ENCODE measurements around the gene WDR43. TPM values are rescaled to one million over a fixed set of nuclear protein-coding genes. Genes with fewer than 3 reads are reported as not detected.
A peak's percentile ranks its signal among the peaks of the same experiment; 100 is the strongest.

WDR43 gene
- total and polyA plus RNA-seq, 2 donors = 17.7 to 57.3 TPM

DNA sequence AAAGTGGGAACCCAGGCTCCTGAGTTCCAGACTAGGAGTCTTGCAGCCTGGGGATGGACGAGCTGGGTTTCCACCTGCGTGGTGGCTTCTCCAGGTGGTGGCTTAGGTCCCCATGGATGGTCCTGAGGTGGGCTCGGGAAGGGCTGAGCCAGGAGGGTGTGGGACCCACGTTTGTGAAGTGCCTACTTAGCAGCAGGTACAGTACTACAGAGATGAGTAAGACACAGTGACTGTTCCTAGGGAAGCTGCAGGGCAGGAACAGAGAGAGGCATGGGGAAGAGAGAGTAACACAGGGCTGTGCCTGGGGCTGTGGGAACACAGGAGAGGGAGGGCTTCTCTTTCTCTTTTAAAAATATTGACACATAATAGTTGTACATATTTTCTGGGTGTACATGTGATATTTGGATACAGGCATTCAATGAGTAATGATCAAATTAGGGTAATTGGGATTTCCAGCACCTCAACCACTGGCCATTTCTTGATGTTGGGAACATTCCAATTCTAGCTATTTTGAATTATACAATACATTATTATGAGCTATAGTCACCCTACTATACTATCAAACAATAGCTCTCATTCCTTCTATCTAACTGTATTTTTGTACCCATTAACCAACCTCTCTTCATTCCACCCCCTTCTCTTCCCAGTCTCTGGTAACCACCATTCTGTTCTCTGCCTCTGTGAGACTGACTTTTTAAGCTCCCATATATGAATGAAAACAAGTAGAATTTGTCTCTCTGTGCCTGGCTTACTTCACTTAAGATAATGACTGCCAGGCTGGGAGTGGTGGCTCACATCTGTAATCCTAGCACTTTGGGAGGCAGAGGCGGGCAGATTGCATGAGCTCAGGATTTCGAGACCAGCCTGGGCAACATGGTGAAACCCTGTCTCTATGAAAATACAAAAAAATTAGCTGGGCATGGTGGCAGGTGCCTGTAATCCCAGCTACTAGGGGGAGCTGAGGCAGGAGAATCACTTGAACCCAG lies 101.6 kb downstream of the WDR43 start:
- no peak for DNase-seq (ENCODE audit: extremely low spot score)
- no peaks in the 10 kb centered on the region for H3K4me1 ChIP-seq (ENCODE audit: insufficient read depth)
- H3K36me3 ChIP-seq (ENCODE audit: insufficient read depth) = no peaks in the 10 kb centered on the region
- no peak overlapping the region for H3K27ac ChIP-seq (ENCODE audit: low read depth)
- WGBS = 73% methylated on average over 6 of the region's 6 CpGs
- H3K4me3 ChIP-seq (ENCODE audit: low read depth, low read length) = no peak overlapping the region

DNA sequence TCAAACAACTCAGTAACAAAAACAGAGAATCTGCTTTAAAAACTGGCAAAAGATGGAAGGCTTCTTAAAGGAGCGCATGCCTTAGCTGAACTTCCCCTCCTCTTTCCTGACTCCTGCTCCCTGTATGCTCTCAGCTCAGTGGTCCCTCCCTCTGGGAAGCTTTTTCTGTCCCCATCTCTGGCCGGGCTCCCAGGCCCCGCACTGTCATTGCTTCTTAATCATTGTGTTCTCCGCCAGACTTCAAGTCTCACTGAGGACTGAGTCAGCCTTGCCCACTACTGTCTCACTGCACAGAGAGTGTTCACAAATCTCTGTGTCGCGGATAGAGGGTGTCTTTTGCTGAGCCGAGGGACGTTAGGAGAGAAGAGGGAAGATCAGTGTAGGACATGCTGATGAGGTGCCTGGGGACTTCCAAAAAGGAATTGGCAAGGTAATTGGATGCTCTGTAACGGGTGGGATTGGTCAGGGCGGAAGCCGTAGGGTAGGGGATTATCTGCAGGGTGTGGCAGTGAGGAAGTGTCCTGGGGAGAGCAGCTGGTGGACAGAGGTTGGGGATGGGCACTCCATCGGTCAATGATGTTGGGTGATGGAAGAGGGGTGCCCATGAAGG lies 102.9 kb downstream of the WDR43 start:
- WGBS = 50% methylated on average over 12 of the region's 12 CpGs
- no peaks in the 10 kb centered on the region for H3K4me1 ChIP-seq (ENCODE audit: insufficient read depth)
- no peak overlapping the region for H3K27ac ChIP-seq (ENCODE audit: low read depth)
- no peak overlapping the region for H3K4me3 ChIP-seq (ENCODE audit: low read depth, low read length)
- H3K36me3 ChIP-seq (ENCODE audit: insufficient read depth) = no peaks in the 10 kb centered on the region
- DNase-seq (ENCODE audit: extremely low spot score) = no peak

Small RNA genes within 50 kb of the gene (small RNA-seq; reads per million reads assigned to genes)
- not detected for gene RF00019
- 16.0 reads per million, percentile 95 among the genes with 10 or more reads in this experiment for gene SNORD53
- 1,919 reads per million, percentile 99 among the genes with 10 or more reads in this experiment for gene SNORD53B
- gene SNORD92 = 471 reads per million, percentile 98 among the genes with 10 or more reads in this experiment

Other genes with a start within 250 kb of the WDR43 start
- 608 TPM for gene PPP1CB, start 142.8 kb upstream of the WDR43 start, total RNA-seq
- 252 TPM for gene PPP1CB, start 142.8 kb upstream of the WDR43 start, polyA plus RNA-seq
- gene SPDYA, start 83.8 kb upstream of the WDR43 start, total RNA-seq = 7.1 TPM
- gene SPDYA, start 83.8 kb upstream of the WDR43 start, polyA plus RNA-seq = 0.04 TPM
- gene TRMT61B, start 24.4 kb upstream of the WDR43 start, total RNA-seq = 22.6 TPM
- gene TRMT61B, start 24.4 kb upstream of the WDR43 start, polyA plus RNA-seq = 15.0 TPM
- gene TOGARAM2, start 86.6 kb downstream of the WDR43 start, total RNA-seq = 0.48 TPM
- 1.6 TPM for gene TOGARAM2, start 86.6 kb downstream of the WDR43 start, polyA plus RNA-seq
- gene PCARE, start 179.9 kb downstream of the WDR43 start, total RNA-seq = 0.16 TPM
- 0.25 TPM for gene PCARE, start 179.9 kb downstream of the WDR43 start, polyA plus RNA-seq
- 58.1 TPM for gene CLIP4, start 220.7 kb downstream of the WDR43 start, total RNA-seq
- gene CLIP4, start 220.7 kb downstream of the WDR43 start, polyA plus RNA-seq = 39.8 TPM

Data from urinary bladder (tissue), 4 donors.